Measurements from ENCODE around the gene ZFAND3.

DNA sequence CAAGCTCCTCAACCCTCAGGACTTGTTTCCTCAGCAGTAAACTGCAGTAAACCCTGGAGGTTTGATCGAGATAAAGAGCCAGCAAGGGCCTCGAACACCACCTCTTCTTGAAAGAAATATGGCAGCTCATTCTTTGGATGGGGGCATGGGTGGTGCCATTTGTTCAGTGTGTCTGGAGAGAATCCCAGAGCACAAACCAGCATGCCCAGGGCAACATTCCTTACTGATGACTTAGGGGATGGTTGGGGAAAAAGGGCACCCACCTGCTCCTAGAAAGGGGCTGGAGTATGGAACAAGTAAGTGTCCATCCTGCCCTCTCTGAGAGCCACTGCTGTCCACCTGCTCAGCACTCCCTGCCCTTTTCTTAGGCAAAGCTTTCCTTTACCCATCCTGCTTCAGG is 31.3 kb upstream of the ZFAND3 start:
- TF ChIP-seq CTCF (IDR thresholded peaks at IDR 0.05; ENCODE audit: poor library complexity, severe bottlenecking) = no peak
- TF ChIP-seq POLR2AphosphoS5 (IDR thresholded peaks at IDR 0.05) = no peak

Measured in neural cell (in vitro differentiated cells).